ENCODE measurements around the gene SRL.

DNA sequence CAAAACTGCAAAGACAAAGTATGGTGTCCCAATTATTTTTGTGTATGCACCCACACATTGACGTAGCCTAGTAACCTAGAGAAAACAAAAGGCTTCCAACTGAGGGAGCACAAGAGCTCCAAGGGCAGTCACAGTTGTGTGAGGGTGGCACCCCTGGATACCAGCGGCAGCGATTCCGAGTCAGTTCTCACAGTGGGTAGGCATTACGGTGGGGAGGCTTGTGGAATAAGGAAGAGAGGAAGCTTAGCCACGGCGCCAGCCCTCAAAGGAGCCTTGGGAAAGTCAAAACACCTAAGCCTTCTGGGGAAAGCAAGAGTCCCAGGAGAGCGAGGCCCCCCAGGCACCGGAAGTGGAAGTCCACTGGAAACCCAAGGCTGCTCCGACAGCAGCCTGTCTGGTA lies 94.6 kb downstream of the SRL start:
- TF ChIP-seq, protein P1, sequence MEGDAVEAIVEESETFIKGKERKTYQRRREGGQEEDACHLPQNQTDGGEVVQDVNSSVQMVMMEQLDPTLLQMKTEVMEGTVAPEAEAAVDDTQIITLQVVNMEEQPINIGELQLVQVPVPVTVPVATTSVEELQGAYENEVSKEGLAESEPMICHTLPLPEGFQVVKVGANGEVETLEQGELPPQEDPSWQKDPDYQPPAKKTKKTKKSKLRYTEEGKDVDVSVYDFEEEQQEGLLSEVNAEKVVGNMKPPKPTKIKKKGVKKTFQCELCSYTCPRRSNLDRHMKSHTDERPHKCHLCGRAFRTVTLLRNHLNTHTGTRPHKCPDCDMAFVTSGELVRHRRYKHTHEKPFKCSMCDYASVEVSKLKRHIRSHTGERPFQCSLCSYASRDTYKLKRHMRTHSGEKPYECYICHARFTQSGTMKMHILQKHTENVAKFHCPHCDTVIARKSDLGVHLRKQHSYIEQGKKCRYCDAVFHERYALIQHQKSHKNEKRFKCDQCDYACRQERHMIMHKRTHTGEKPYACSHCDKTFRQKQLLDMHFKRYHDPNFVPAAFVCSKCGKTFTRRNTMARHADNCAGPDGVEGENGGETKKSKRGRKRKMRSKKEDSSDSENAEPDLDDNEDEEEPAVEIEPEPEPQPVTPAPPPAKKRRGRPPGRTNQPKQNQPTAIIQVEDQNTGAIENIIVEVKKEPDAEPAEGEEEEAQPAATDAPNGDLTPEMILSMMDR (IDR thresholded peaks at IDR 0.05) = no peak
- TF ChIP-seq, protein P2, sequence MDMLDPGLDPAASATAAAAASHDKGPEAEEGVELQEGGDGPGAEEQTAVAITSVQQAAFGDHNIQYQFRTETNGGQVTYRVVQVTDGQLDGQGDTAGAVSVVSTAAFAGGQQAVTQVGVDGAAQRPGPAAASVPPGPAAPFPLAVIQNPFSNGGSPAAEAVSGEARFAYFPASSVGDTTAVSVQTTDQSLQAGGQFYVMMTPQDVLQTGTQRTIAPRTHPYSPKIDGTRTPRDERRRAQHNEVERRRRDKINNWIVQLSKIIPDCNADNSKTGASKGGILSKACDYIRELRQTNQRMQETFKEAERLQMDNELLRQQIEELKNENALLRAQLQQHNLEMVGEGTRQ (IDR thresholded peaks at IDR 0.05; ENCODE audit: borderline replicate concordance, low read depth, low read length) = no peak
- TF ChIP-seq, protein P3, sequence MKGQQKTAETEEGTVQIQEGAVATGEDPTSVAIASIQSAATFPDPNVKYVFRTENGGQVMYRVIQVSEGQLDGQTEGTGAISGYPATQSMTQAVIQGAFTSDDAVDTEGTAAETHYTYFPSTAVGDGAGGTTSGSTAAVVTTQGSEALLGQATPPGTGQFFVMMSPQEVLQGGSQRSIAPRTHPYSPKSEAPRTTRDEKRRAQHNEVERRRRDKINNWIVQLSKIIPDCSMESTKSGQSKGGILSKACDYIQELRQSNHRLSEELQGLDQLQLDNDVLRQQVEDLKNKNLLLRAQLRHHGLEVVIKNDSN (IDR thresholded peaks at IDR 0.05; ENCODE audit: borderline replicate concordance, low read depth) = no peak
- no peak for TF ChIP-seq RFX5 (IDR thresholded peaks at IDR 0.05; ENCODE audit: low read length)
- no peak for TF ChIP-seq POLR2AphosphoS5 (IDR thresholded peaks at IDR 0.05; ENCODE audit: low read depth, low read length)
- no peak for TF ChIP-seq YY1 (IDR thresholded peaks at IDR 0.05; ENCODE audit: low read depth)
- TF ChIP-seq JUND (IDR thresholded peaks at IDR 0.05) = no peak
- TF ChIP-seq EZH2phosphoT487 (IDR thresholded peaks at IDR 0.05; ENCODE audit: borderline replicate concordance, low read depth) = no peak
- TF ChIP-seq SIN3A (IDR thresholded peaks at IDR 0.05; ENCODE audit: borderline replicate concordance, low read depth, low read length) = no peak
- no peak for TF ChIP-seq SMC3 (IDR thresholded peaks at IDR 0.05; ENCODE audit: low read depth, low read length)
- TF ChIP-seq TAF1 (IDR thresholded peaks at IDR 0.05; ENCODE audit: borderline replicate concordance, low read depth, low read length) = no peak
- TF ChIP-seq EP300 (IDR thresholded peaks at IDR 0.05; ENCODE audit: borderline replicate concordance in 1 of 2, low read depth in 1 of 2, low read length in 1 of 2) = no peak
- TF ChIP-seq FOXJ3 (CRISPR knock-in tag; IDR thresholded peaks at IDR 0.05) = no peak
